Panc1 (cell line): ENCODE measurements around the gene IL21R. TPM values are rescaled to one million over a fixed set of nuclear protein-coding genes. Genes with fewer than 3 reads are reported as not detected.

Source experiments
- ATAC-seq: fragments of 200-7000 bp; cut with Tn5 transposase; 2 replicates; pipeline ENCODE4 v1.9.1; 2020; ENCODE audit warnings: mild to moderate bottlenecking, moderate library complexity
- BruUV-seq: library from RNA; stranded (reverse); fragments of 400-500 nt; replicated peaks from 2 replicates; lab custom pipeline; 2021; lab: Mats Ljungman, UMichigan
- CTCF ChIA-PET: fragments of 300-600 bp; sonication (Branson Sonifier 250); formaldehyde crosslinking; loops from one replicate; lab custom pipeline; 2022; ENCODE audit warnings: antibody characterized with exemption; lab: Charles Lee
- POLR2A ChIA-PET: fragments of 300-600 bp; sonication (Branson Sonifier 250); formaldehyde crosslinking; loops from one replicate; lab custom pipeline; 2022; ENCODE audit warnings: antibody characterized with exemption; lab: Charles Lee
- DNase-seq: peaks from one replicate; pipeline ENCODE4 v3.0.0-alpha.2; 2010; ENCODE audit warnings: low read depth, low spot score
- H3K27ac ChIP-seq: 2 replicates; pipeline ENCODE4 v1.5.1; 2011; ENCODE audit warnings: mild to moderate bottlenecking, low read length, inconsistent platforms
- H3K27me3 ChIP-seq: fragments of 200-500 bp; sonication (Bioruptor generic); 2 replicates; pipeline ENCODE4 v1.6.0; 2014; ENCODE audit warnings: low read length, inconsistent platforms; ENCODE audit not compliant: control insufficient read depth, insufficient read depth
- H3K36me3 ChIP-seq: fragments of 200-500 bp; sonication (Bioruptor generic); 2 replicates; pipeline ENCODE4 v1.5.1; 2014; ENCODE audit warnings: inconsistent platforms, mild to moderate bottlenecking, low read length, moderate library complexity; ENCODE audit not compliant: control insufficient read depth, insufficient read depth
- H3K4me1 ChIP-seq: 2 replicates; pipeline ENCODE4 v1.5.1; 2011; ENCODE audit warnings: inconsistent platforms, mild to moderate bottlenecking, low read length, moderate library complexity; ENCODE audit not compliant: control insufficient read depth, insufficient read depth
- H3K4me3 ChIP-seq, 2 experiments: 2 replicates each; pipeline ENCODE4 v1.5.1; 2011 to 2012; ENCODE audit warnings: low read depth in 2 of 2, low read length in 2 of 2, mild to moderate bottlenecking in 2 of 2, inconsistent platforms in 1 of 2, moderate library complexity in 1 of 2
- H3K9me3 ChIP-seq: fragments of 200-500 bp; sonication (Bioruptor generic); 2 replicates; pipeline ENCODE4 v1.5.1; 2014; ENCODE audit warnings: low read depth, mild to moderate bottlenecking, inconsistent platforms, low read length, moderate library complexity; ENCODE audit not compliant: control insufficient read depth, insufficient read depth
- CTCF ChIP-seq: fragments of 450-650 bp; IDR thresholded peaks from 2 replicates; pipeline ENCODE4 v1.5.1; 2017; ENCODE audit warnings: mild to moderate bottlenecking
- POLR2AphosphoS5 ChIP-seq: IDR thresholded peaks from 2 replicates; pipeline ENCODE4 v1.6.1; 2012; ENCODE audit warnings: mild to moderate bottlenecking, low read depth, low read length, moderate library complexity
- REST ChIP-seq, 2 experiments: IDR thresholded peaks; 2 replicates each; pipeline ENCODE4 v1.6.1; 2011 to 2012; ENCODE audit warnings: low read depth in 2 of 2, control low read depth in 1 of 2, low read length in 1 of 2, mild to moderate bottlenecking in 1 of 2, moderate library complexity in 1 of 2; ENCODE audit not compliant: insufficient read depth in 1 of 2
- SIN3A ChIP-seq: IDR thresholded peaks from 2 replicates; pipeline ENCODE4 v1.6.1; 2012; ENCODE audit warnings: low read depth, mild to moderate bottlenecking, low read length, moderate library complexity, borderline replicate concordance; ENCODE audit not compliant: insufficient read depth
- TCF7L2 ChIP-seq: IDR thresholded peaks from 2 replicates; pipeline ENCODE4 v1.6.1; 2011; ENCODE audit warnings: mild to moderate bottlenecking, low read depth, low read length, inconsistent platforms
- in situ Hi-C: cut with HindIII; loops from 2 replicates; pipeline ENCODE4 v1.10.0; 2016; ENCODE audit warnings: low sequenced_read_pairs, low pct_unique_long_range_greater_than_20kb
- intact Hi-C: fragments of 100-400 bp; cut with micrococcal nuclease; formaldehyde crosslinking; loops from one replicate; pipeline ENCODE4 v1.10.0; 2022; ENCODE audit not compliant: unreplicated experiment
- total RNA-seq: library from RNA; stranded (reverse); gene quantifications from one replicate; pipeline ENCODE4 v1.2.1, GENCODE V29; 2021; ENCODE audit not compliant: unreplicated experiment

IL21R gene
- total RNA-seq, 1 experiment from 2014 or later: 0.10 TPM

DNA sequence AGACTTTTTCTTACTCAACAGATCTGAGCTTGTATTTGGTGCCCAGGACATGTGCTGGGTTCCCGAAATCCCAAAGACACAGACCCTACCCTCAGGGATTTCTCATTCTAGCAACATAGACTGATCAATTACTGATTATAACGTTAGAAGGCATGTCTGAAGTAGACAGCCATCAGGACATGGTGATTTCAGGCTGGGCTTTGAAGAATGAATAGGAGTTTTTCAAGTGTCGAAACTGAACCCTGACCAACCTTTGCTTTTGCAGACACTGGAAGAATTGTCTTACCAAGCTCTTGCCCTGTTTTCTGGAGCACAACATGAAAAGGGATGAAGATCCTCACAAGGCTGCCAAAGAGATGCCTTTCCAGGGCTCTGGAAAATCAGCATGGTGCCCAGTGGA is 40.0 kb upstream of the IL21R start:
- DNase-seq (no peak), ATAC-seq (no peak)
- Histone ChIP-seq H3K4me1 (no peaks in the 10 kb centered on the region), H3K36me3 (no peaks in the 10 kb centered on the region), H3K27ac (no peak overlapping the region), H3K27me3 (no peaks in the 10 kb centered on the region), H3K9me3 (no peaks in the 10 kb centered on the region), H3K4me3 (no peak overlapping the region)
- POLR2A ChIA-PET: interaction anchor here (0.5 kb wide), 1 partner anchor 44 kb away, joined by 3 read pairs; no protein-coding TSS in a partner anchor
- intact Hi-C loops (no loop called here), in situ Hi-C loops (no loop called here)
- CTCF ChIA-PET: no interaction called here
- BruUV-seq: no TSS peak
- TF ChIP-seq CTCF: no peak

- peaks cover 3% of the 10 kb centered on the region; the same call in 1 of the 2 replicates for H3K4me1 ChIP-seq
- POLR2A ChIA-PET: no interaction called here
- BruUV-seq: TSS peak; percentile 80
Measured at GRCh38 chr16:27362570-27363245, 39.3 kb upstream of the IL21R start.

More at GRCh38 chr16:27362570-27363245, 39.3 kb upstream of the IL21R start:
- in situ Hi-C loops (no loop called here), intact Hi-C loops (no loop called here)
- H3K27me3 ChIP-seq: no peaks in the 10 kb centered on the region
- H3K36me3 ChIP-seq: no peaks in the 10 kb centered on the region
- H3K9me3 ChIP-seq: no peaks in the 10 kb centered on the region
- H3K27ac ChIP-seq: no peak overlapping the region
- no peak for DNase-seq
- ATAC-seq: no peak
- TF ChIP-seq CTCF (no peak), SIN3A (no peak), TCF7L2 (no peak), REST (IDR thresholded peaks at IDR 0.05; ENCODE audit: insufficient read depth in 1 of 2, low read depth in 2 of 2, low read length in 1 of 2) (no peak), POLR2AphosphoS5 (no peak)
- no peak overlapping the region for H3K4me3 ChIP-seq
- CTCF ChIA-PET: no interaction called here
